Measurements from ENCODE around the gene BAIAP2.

The BAIAP2 gene

GRCh38 chr17:81154961-81155360, 120.0 kb downstream of the BAIAP2 start:
- DNase-seq (ENCODE audit: low read depth in 2 of 2, low spot score in 1 of 2), result no peak

DNA sequence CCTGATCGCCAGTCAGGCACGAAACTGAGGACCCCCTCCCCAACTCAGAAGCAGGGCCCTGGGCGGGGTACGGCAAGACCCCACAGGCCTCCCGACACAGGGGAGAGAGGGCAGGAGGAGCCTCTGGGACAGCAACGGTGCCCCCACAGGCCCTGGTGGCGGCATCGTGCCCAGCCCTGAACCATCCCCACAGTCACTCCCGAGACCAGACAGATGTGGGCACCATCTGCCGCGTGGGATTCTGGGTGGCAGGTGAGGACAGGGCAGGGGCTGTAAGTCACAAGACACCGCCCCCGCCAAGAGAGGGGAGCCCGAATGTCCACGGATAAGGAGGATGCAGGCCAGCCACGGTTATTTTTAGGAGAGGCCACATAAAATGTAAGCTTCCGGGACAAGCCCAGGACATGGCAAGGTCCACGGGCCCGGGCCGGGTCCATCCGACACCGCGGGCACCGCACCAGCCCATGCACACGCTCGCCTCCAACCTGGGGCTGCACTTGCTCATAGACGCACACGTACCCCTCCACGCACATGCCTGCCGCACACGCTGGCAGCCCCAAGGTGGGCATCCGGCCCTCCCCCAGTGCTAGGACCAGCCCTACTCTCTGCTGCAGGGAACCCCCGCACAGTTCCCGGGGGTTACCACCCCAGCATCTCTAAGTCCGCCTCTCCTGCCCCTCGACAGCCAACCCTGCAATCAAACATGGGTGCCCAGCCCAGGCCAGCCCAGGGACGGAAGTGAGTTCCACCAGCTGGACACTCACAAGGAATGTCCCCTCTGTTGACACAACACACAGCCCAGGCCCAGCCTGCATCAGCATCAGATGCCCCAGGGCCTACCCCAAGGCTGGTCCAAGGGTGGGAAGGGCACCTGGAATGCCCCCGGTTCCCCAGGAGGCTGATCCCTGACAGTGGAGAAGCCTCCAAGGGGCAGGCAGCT, 122.2 kb downstream of the BAIAP2 start:
- no peak for DNase-seq (ENCODE audit: low read depth in 2 of 2, low spot score in 1 of 2)

DNA sequence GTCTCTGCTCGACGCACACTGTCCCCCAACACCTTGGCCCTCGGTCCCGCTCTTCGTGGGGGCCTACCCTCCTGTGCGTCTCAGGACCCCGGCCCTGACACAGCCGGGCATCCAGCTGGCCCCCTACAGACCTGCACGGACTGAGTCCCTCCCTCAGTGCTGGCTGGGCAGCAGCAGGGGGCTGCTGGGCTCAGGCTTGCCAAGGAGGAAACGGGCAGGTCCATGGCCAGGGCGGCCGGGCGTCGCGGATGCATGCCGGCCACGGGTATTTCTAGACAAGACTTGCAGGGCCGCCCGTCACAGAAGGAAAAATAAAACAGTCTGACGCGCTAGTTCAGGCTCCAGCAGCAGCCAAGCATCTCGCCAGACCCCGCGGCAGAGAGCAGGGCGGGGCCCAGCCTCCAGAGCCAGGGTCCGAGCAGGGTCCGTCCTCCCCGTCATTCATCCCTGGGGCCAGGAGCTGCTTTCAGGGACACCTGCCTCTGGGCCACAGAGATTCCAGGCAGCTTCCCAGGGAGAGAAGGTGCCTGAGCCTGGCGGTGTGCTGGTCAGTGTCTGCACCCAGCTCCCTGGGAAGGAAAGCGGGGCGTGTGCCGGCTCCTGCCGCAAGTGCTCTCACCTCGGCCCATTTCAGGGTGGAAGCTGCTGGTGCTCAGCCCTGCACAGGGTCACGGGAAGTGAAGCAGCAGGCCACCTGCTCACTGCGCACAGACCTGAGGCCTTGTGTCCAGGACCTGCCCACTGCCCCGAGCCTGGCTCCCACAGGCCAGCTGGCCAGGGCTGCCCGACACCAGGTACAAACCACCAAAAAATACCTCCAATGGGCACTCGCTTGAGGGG, 123.1 kb downstream of the BAIAP2 start:
- no peak for DNase-seq (ENCODE audit: low read depth in 2 of 2, low spot score in 1 of 2)

- DNase-seq (ENCODE audit: low read depth in 2 of 2, low spot score in 1 of 2), result no peak
These were observed 124.0 kb downstream of the BAIAP2 start for GRCh38 chr17:81158688-81159590.

- DNase-seq (ENCODE audit: low read depth in 2 of 2, low spot score in 1 of 2), result no peak
These were observed 124.8 kb downstream of the BAIAP2 start for GRCh38 chr17:81159611-81160265.

- no peak for DNase-seq (ENCODE audit: low read depth in 2 of 2, low spot score in 1 of 2)
These were observed 125.4 kb downstream of the BAIAP2 start for GRCh38 chr17:81160306-81160705.

- no peak for DNase-seq (ENCODE audit: low read depth in 2 of 2, low spot score in 1 of 2)
These were observed 125.9 kb downstream of the BAIAP2 start for GRCh38 chr17:81160747-81161453.

- DNase-seq (ENCODE audit: low read depth in 2 of 2, low spot score in 1 of 2), result no peak
These were observed 126.6 kb downstream of the BAIAP2 start for GRCh38 chr17:81161536-81161935.

GRCh38 chr17:81161972-81162371, 127.0 kb downstream of the BAIAP2 start:
- no peak for DNase-seq (ENCODE audit: low read depth in 2 of 2, low spot score in 1 of 2)

DNA sequence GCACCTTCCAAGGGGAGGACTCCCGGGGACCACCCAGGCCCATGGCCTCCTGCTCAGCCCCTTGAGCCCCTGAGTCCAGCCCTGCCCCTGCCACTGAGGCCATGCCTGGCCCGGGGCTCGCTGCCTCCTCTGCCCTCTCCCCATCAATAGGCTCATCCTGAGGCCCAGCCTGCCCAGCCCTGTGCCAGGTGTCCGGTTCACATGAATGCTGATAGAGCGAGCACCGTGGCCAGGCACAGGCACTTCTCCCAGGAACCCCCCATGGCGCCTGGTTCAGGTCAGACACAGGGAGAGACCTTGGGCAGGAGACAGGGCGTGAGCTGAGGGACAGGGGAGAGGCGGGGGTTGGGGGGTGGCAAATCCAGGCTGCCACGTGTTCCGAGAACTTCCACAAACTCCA, 127.5 kb downstream of the BAIAP2 start:
- DNase-seq (ENCODE audit: low read depth in 2 of 2, low spot score in 1 of 2), result no peak

DNA sequence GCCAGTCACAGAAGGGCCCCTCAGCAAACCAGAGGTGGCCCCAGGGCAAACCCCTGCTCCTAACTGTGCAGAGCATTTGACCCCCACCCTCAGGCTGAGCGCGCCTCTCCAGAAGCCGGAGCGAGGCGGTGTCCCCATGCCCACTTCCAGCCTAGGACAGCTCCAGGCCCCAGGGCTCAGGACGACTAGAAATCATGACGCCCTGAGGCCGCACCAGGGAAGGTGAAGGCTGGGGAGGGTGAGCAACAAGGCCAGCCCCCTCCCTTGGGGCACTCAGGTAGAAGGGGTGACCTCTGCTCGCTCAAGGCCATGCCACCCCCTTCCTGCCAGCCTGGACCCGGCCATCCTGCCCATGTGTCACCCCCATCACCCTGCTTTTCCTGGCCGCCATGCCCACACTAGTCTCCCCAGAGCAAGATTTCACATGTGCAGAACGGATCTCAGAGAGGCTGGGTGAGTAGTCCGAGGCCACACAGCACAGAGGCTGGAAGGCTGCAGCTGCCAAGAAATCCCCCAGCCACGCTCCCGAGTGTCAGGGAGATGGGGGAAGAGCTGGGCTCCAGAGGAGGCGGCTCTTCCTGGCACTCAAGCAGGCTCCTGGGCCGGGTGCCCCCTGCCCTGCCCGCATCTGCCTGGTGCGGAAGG, 128.2 kb downstream of the BAIAP2 start:
- no peak for DNase-seq (ENCODE audit: low read depth in 2 of 2, low spot score in 1 of 2)

GRCh38 chr17:81163703-81164370, 128.9 kb downstream of the BAIAP2 start:
- DNase-seq (ENCODE audit: low read depth in 2 of 2, low spot score in 1 of 2), result no peak

- no peak for DNase-seq (ENCODE audit: low read depth in 2 of 2, low spot score in 1 of 2)
These were observed 129.7 kb downstream of the BAIAP2 start for GRCh38 chr17:81164371-81165245.

GRCh38 chr17:81165246-81166032, 130.5 kb downstream of the BAIAP2 start, which contains the start of gene PVALEF:
PVALEF (plus strand) TSS chr17:81165507; CDS start chr17:81181227, 15,720 bp downstream.
- no peak for DNase-seq (ENCODE audit: low read depth in 2 of 2, low spot score in 1 of 2)

GRCh38 chr17:81166033-81166492, 131.1 kb downstream of the BAIAP2 start, which contains the start of gene AATK:
AATK (minus strand) TSS chr17:81166221; CDS start chr17:81165992, 229 bp downstream.
- no peak for DNase-seq (ENCODE audit: low read depth in 2 of 2, low spot score in 1 of 2)

All from stimulated activated CD8-positive, alpha-beta memory T cell treated with anti-CD3 and anti-CD28 coated beads, Interleukin-4, amount 100 ng/mL, for 1 hour (primary cell).